Umbilical cord (tissue), 2 donors: ENCODE data around the gene TNFRSF19. TPM values are rescaled to one million over a fixed set of nuclear protein-coding genes. Genes with fewer than 3 reads are reported as not detected.

Experiments used
- DNase-seq: peaks from one replicate; pipeline ENCODE4 v3.0.0-alpha.2; 2015; ENCODE audit warnings: low spot score
- total RNA-seq: library from RNA; depleted of rRNA; stranded (reverse); fragments of >200 nt; gene quantifications from one replicate; pipeline ENCODE4 v1.2.3, GENCODE V29; 2014; ENCODE audit warnings: low replicate concordance; ENCODE audit not compliant: insufficient read depth

TNFRSF19 gene
- total RNA-seq, 1 donor from 2014 or later: 11.8 TPM

DNA sequence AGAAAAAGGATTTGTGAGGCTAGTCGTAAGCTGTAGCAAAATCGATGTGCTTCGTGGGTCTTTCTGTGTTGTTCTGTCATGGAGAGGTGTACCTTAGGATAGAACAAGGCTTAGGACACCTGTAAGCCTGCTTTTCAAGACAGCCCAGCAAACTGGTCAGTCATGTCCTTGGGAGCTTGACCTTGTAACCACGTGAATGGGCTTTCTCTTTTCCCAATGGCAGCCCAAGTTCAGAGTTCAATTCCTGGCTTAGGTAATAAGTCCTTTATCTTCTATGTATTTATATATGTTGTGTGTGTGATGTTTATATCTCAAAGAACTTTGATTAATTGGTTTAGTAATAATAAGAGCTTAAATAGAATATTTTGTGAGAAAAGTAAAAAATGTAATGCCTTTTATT is 112.9 kb downstream of the TNFRSF19 start:
- no peak for DNase-seq

DNA sequence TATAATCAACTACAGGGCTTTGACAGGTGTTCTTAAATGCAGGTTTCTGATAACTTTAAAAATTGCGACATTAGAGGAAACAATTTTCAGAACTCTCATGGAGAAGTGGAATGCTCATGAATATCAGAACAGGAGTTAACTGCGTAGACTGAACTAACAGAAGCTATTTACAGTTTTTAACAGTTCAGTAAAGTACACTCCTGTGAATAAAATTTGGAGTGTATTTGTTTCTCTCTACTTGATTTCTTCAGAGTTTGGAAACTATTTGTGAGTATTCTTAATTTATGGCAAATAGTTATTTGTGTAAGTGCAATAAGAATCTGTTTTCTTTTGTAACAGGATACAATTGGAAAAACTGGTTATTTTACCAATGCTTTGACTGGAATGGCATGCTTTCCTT is 114.4 kb downstream of the TNFRSF19 start:
- DNase-seq: no peak

DNA sequence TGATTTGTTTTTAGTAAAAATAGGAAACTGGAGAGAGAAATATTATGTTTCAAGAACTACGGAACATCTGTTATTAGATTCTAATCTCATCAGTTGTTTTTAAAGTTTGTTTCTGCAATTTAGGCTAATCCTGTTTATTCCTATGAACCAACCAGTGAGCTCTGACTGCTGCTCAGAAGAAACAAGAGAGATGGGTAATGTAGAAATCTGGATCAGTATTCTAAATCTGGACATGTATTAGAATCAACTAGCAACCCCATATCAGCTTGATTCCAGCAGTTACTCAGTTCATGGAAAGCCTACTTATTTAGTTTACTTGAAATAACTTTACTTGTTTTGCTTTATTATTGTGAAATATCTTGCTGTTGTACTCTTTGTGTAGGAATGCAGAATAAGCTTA is 115.2 kb downstream of the TNFRSF19 start:
- DNase-seq: no peak

DNA sequence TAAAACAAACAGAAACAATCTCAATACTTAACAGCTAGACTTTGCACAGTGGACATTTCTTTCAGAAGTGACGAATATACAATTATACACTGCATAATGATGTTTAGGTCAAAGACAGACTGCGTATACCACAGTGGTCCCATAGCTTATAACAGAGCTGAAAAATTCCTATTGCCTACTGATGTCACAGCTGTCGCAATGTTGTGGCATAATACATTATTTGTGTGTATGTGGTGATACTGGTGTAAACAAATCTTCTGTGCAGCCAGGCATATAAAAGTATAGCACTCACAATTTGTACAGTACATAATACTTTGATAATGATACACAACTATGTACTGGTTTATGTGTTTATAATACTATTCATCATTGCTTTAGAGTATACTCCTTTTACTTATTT is 116.7 kb downstream of the TNFRSF19 start:
- no peak for DNase-seq

DNA sequence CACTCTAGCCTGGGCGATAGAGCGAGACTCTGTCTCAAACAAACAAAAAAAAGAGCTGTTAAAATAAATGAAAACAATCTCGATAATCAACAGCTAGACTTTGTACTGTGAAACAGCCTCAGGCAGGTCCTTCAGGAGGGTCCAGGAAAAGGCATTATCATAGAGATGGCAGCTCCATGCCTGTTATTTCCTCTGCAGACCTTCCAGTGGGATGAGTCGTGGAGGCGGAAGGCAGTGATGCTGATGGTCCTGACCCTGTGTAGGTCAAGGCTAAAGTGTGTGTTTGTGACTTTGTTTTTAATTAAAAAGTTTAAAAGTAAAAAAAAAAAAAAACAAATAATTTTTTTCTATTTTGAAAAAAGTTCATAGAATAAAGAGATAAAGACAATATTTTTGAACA is 117.4 kb downstream of the TNFRSF19 start:
- no peak for DNase-seq

DNA sequence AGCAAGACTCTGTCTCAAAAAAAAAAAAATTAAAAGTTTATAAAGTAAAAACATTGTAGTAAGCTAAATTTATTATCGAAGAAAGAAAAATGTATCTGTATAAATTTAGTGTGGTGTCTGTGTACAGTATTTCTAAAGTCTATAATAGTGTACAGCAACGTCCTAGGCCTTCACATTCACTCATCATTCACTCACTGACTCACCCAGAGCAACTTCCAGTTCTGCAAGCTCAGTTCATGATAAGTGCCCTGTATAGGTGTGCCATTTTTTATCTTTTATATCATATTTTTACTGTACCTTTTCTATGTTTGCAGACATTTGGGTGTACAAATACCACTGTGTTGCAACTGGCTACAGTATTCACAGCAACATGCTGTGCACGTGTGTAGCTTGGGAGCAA is 118.1 kb downstream of the TNFRSF19 start:
- no peak for DNase-seq

DNA sequence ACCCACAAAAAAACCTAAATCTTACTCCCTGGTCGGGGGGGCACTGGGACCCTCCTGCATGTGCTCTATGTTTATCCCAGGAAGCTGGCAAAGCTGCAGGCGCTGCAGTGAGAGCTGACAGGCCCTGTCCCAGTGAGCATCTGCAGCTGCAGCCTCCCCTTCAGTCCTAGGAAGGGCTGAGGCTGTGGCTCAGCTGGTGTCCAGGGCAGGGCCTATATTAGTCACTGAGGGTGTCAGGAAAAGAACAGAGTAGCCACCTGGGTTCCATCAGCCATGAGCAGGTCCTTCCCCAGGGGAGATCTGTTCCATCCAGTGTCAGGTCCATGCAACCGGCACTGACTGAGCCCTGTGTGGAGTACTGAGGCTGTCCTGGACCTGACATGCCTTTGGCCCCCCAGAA is 120.5 kb downstream of the TNFRSF19 start:
- DNase-seq: no peak

DNA sequence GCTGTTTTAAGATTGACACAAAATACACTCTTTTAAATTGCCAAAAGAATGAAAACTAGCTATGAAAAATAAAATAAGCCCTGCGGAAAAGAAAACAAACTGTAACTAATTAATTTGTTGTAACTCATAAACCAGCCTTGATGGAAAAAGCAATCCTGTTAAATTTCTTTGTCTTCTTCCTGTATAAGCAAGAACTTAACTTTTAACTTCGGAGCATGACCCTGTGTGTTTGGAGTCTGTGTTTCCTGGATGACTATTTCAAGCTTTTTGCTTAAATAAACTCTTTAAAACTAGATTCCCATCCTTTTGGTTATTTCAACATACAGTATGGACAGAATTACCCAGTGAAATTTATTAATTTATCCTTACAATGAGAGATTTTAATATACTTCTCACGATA is 122.6 kb downstream of the TNFRSF19 start:
- no peak for DNase-seq

DNA sequence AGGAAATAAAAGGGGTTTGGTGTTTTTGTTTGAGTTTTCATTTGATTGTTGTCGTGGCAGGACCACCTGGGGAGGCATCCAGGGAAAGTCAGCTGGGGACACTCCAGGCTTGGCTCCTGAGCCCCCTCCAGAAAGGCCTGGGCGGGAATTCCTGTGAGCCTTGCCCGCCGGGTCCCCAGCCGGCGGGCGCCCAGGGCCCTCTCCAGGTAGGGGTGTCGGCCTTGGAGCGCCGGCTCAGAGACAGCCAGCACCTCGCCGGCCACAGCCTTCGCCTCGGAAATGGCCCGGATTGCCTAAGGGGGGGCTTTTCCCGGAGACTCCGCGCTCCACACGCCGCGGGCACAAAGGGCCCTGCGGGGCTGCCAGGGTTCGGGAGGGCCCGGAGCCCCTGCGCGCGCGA is 125.0 kb downstream of the TNFRSF19 start:
- DNase-seq: no peak

DNA sequence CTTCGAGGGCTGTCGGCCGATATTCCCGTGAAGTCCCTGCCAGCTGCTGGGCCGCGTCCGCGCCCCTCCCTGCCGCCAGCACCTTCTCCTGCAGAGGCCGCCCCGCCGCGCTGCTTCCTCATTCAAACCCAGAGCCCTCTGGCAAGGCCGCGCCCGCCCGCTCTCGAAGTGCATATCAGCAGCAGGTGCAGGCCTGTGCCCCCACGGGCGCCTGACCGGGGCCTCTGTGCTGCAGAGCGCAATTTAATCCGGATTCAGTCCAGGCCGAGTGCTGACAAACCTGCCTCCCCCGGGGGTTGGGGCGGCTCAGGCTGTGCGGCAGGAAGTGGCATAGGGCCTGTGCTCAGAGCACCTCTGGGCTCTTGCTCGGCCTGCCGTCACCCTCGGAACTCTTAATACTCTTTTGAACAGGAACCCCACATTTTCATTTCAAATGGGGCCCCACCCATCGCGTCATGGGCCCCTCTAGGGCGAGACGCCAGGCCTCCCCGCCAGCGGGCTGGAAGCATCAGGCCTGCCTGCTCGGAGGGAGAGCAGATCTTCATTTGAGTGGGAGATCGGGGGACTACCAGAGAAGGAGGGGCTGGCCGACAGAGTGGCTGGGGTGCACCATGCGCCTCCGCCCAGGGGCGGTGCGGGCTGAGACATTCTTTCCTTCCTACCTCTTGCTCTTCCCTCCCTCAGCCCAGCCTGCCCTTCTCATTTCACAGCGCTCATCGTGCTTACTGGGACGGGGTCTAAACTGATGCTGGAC is 125.7 kb downstream of the TNFRSF19 start:
- peak; percentile 44 for DNase-seq

DNA sequence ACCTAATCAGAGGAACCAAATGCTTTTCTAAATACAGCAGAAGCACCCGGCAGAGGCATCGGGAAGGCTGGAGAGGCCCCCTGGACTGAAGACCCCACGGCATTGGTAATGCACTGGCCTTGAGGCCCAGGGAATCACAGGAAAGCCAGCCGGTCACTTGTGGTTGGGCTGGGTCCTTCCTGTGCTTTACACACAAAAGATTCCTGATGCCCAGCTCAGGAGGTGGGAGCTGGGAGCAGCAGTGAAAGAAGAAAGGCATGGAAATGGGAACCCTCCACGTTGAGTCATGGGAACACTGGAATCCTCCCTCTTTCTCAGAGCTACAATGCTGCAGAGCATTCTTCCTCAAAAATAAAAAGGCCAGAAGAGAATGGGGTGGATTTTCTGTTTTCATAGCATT is 126.4 kb downstream of the TNFRSF19 start:
- peak; percentile 15 for DNase-seq

DNA sequence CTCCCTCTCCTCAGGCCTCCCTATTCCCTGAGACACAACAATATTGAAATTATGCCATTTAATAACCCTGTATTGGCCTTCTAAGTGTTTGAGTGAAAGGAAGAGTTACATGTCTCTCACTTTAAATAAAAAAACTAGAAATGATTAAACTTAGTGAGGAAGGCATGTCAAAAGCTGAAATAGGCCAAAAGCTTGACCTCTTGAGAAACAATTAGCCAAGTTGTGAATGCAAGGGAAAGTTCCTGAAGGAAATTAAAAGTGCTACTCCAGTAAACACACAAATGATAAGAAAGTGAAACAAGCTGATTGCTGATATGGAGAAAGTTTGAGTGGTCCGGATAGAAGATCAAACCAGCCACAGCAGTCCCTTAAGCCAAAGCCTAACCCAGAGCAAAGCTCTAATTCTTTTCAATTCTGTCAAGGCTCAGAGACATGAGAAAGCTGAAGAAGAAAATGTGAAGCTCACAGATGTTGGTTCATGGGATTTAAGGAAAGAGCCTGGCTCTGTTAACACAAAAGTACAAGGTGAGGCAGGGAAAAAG is 127.6 kb downstream of the TNFRSF19 start:
- DNase-seq: no peak

DNA sequence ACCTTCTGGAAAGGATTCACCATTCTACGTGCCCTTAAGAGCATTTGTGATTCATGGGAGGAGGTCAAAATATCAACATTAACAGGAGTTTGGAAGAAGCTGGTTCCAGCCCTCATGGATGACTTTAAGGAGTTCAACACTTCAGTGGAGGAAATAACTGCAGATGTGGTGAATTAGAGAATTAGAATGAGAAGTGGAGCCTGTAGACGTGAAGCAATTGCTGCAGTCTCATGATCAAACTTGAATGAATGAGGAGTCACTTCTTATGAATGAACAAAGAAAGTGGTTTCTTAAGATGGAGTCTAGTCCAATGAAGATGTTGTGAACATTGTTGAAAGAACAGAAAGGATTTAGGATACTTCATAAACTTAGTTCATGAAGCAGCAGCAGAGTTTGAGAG is 129.1 kb downstream of the TNFRSF19 start:
- DNase-seq: no peak

DNA sequence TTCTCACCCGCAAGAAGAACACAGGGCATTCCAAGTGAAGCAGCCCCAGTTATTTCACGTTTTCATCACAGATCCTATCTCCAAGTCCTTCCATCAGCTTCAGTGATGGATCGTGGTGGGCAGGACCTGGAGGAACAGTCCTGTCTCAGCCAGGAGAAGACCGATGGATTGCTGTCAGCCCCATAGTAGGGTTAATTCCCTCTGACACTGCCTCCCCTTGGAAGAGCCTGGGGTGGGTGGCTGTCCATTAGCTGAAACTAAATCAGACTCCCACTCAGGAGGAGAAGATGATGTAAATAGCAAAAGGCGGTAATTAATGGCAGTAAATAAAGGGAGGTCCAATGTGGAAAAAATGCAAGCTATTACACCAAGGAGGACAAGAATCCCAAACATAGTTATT is 131.0 kb downstream of the TNFRSF19 start:
- no peak for DNase-seq

DNA sequence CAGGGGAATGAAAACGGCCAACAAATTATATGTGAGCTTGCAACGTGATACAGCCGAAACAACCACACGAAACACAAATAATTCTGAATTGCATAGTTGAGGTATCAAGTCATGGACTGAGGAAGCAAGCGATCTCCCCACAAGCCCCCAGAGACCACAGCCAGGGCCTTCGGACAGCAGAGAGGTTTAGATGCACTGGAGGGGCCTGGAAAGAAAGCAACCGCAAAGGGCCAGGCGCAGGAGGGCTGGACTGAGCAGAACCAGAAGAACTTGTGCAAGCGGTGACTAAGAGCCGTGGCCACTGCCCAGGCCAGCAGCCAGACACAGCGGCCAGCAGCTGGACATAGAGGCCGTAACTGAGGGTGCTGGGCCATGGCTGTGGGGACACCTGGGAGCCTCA is 131.4 kb downstream of the TNFRSF19 start:
- DNase-seq: no peak

DNA sequence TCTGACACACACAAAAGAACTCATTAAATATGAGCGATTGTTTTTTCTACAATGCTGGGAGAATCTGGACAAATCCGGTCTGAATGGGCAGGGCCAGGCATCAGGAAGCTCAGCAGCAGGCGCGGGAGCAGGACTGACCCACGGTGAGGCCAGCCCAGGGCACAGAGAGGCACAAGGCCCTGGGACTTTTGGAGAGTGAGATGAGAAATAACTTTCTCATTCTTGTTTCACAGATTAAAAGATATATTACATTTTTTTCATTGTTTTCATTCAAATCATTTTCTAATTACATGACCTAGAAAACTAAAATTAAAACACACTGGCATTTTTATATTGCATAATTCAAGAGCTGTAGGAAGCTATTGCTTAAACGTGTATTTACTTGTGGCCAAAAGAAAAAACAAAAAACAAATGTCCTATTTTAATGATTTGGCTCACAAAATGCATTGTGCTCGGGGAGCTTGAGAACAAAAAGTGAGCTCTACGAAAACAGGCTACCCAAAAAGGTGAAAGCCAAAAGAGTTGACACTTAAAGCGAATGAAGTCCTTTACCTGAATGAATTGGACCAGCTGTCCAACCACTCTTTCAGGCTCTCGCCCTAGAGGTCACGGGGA is 133.1 kb downstream of the TNFRSF19 start:
- no peak for DNase-seq

DNA sequence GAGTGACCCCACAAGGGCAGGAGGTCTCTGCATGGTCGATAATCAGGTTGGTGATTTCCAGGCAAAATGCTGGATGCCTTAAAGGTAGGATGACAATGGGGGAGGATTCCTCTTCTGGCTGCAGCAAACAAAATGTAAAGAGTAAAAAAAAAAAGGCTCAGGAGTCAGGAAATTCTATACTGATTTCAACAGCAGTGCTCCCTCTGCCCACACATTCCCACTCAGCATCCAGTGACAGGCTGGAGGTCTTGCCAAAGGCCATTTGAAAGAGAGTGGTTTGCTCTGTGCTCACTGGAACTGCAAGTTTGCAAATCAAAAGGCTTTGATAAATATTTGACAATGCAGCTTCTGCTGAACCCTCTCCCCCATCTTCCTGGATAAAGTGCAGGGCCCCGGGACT is 135.4 kb downstream of the TNFRSF19 start:
- DNase-seq: peak; percentile 17

DNA sequence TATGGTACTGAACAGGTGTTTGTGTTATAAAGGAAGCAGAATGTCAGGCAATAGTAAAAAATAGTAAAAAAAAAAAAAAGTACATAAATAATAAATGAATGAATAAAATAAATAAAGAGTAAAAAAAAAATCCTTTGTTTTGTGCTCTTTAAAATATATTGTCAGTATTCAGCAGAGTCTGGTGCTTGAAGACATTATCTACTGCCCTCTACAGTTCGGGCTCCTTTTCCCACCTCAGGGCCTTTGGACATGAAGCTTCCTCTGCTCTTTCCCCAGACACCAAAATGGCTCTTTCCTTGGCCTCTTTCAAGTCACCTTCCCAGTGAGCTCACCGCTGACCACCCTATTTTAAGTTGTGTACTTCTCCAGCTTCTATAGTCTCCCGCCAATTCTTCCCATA is 137.5 kb downstream of the TNFRSF19 start:
- no peak for DNase-seq

DNA sequence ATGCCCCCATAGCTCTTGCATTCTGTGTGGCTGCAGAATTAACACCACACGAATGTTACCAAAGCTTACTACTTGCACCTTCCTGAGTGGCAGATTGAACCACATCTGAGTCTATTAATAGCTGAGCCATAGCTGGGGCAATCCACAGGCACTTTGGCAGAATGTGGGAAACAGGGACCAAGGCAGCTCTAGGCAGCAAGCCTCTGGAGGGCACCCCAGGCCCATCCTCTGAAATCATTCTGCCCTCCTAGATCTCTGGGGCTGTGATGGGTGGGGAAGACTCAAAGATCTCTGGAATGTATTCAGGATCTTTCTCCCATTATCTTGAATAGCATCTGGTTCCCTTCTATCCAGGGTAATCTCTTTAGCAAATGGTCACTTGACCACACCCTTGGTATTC is 139.3 kb downstream of the TNFRSF19 start:
- DNase-seq: peak; percentile 33

DNA sequence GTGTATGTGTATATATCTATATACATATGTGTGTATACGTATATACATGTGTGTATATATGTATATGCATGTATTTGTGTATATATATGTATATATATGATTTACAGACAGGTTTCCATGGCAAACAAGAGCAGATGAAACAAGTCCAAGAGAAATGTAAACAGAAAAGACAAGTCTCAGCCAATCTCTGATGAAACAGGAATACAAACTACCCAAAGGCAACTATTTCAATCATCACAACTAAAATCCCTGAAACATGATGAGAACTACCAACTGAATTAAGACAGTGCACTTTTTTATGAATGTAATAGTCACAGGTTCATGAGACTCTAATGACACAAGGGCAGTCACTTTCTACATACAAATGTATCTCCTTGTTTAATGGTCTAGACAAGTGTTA is 140.2 kb downstream of the TNFRSF19 start:
- DNase-seq: no peak

DNA sequence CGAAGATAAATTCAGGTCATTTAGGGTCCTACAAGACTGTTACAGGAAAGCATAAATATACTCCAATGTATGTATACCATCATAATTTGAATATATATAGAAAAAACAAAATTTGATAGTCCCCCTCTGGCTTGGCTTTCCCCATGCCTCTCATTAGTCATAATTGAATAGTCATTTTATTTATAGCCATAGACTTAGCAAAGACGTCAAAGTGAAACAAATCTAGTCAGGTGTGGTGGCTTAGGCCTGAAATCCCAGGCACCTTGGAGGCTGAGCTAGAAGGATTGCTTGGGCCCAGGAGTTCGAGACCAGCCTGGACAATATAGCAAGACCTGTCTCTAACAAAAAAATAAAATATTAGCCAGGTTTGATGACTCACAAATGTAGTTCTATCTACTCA is 141.1 kb downstream of the TNFRSF19 start:
- DNase-seq: no peak

DNA sequence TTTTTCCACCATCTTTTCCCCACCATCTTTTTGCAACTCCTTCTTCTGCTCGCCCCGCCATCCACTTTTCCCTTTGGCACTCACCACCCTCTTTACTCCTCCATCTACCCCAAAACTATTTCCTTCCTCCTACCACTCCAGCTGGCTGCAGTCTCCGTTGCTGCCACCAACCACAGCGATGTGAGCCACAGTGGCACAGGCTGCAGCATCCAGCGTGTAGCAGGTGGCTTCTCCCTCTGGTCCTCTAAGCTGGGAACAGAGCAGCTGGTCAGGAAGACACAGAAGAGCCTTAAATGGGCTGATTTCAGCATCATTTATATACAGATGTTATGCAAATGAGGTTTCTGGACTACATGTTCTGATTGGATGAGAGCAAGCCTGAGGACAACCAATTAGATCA is 144.5 kb downstream of the TNFRSF19 start:
- DNase-seq: no peak

DNA sequence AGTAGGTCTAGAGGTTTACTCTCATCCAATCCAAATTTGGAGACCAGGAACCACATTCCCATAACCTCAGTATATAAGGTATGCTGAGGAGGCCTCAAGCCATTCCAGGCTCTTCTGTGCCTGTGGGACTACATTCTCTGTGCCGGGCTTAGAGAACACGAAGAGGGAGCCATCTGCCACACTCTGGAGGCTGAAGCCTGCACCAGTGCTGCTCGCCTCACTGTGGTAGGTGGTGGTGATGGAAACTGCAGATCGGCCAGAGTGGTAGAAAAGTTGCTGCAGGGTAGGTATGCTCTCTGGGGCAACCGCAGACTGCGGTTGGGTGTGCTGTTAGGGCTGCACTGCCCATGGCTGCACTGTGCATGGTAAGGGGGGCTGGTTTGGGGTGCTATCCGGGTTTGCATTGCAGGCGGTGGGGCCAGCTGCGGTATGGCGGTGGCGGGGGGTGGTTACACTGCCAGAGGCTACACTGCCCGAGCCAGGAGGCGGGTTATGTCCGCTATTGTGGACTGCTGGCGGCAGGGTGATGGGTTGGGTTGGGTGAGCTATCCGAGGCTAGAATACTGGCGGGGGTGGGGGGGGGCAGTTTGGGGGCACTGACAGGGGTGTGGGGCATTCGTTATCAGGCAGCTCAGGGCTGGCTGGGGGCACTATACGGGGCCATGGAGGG is 145.0 kb downstream of the TNFRSF19 start:
- DNase-seq: no peak
